Smooth muscle cell (in vitro differentiated cells): ENCODE measurements around the gene TMEM151A. TPM values are rescaled to one million over a fixed set of nuclear protein-coding genes. Genes with fewer than 3 reads are reported as not detected.

Experiments
- DNase-seq: peaks from one replicate; lab custom pipeline; 2025; ENCODE audit not compliant: unreplicated experiment; lab: John Stamatoyannopoulos, UW
- H2AFZ ChIP-seq: fragments of 200-600 bp; sonication (generic); 2 replicates; pipeline ENCODE4 v1.6.0; 2016; ENCODE audit warnings: antibody characterized with exemption, low read depth, mild to moderate bottlenecking
- H3F3A ChIP-seq: fragments of 200-600 bp; sonication (generic); 2 replicates; pipeline ENCODE4 v1.6.0; 2017; ENCODE audit warnings: antibody characterized with exemption, low read depth
- H3K27ac ChIP-seq: fragments of 200-600 bp; sonication (generic); 2 replicates; pipeline ENCODE4 v1.5.1; 2016; ENCODE audit warnings: low read depth, mild to moderate bottlenecking
- H3K27me3 ChIP-seq: fragments of 200-600 bp; sonication (generic); 2 replicates; pipeline ENCODE4 v1.6.1; 2016; ENCODE audit warnings: low read depth, mild to moderate bottlenecking
- H3K36me3 ChIP-seq: fragments of 200-600 bp; sonication (generic); 2 replicates; pipeline ENCODE4 v1.5.1; 2016; ENCODE audit warnings: low read depth
- H3K4me1 ChIP-seq: fragments of 200-600 bp; sonication (generic); 2 replicates; pipeline ENCODE4 v1.5.1; 2016; ENCODE audit warnings: low read depth
- H3K4me2 ChIP-seq: fragments of 200-600 bp; sonication (generic); 2 replicates; pipeline ENCODE4 v1.6.0; 2016; ENCODE audit warnings: mild to moderate bottlenecking
- H3K4me3 ChIP-seq: fragments of 200-600 bp; sonication (generic); 2 replicates; pipeline ENCODE4 v1.5.1; 2016; ENCODE audit warnings: mild to moderate bottlenecking
- H3K79me2 ChIP-seq: fragments of 200-600 bp; sonication (generic); 2 replicates; pipeline ENCODE4 v1.6.0; 2016; ENCODE audit warnings: low read depth, mild to moderate bottlenecking
- H3K9ac ChIP-seq: fragments of 200-600 bp; sonication (generic); 2 replicates; pipeline ENCODE4 v1.6.0; 2016; ENCODE audit warnings: low read depth
- H3K9me3 ChIP-seq: fragments of 200-600 bp; sonication (generic); replicated peaks from 2 replicates; pipeline ENCODE4 v1.5.1; 2016; ENCODE audit warnings: low read depth
- H4K20me1 ChIP-seq: fragments of 200-600 bp; sonication (generic); 2 replicates; pipeline ENCODE4 v1.6.0; 2016; ENCODE audit warnings: low read depth
- CTCF ChIP-seq: fragments of 200-600 bp; sonication (generic); IDR thresholded peaks from 2 replicates; pipeline ENCODE4 v1.5.1; 2017; ENCODE audit warnings: borderline replicate concordance, mild to moderate bottlenecking, antibody characterized with exemption; ENCODE audit not compliant: insufficient read depth, poor library complexity, severe bottlenecking
- WGBS: methylation state at CpG from one replicate; pipeline ENCODE4 v1.1.7; 2016; ENCODE audit warnings: low lambda C conversion rate; 5-methylcytosine and 5-hydroxymethylcytosine counted together
- polyA plus RNA-seq: library from polyadenylated mRNA; unstranded; fragments of >200 nt; fragmentation: Nextera tagmentation; extraction: Ambion mirVana; gene quantifications from 2 replicates; pipeline ENCODE4 v1.2.1, GENCODE V29; 2016
- total RNA-seq: library from RNA; depleted of rRNA; stranded (reverse); fragments of >200 nt; gene quantifications from 2 replicates; pipeline ENCODE4 v1.2.3, GENCODE V29; 2014

TMEM151A gene
- total and polyA plus RNA-seq, 2 experiments from 2014 or later: 0.18 to 0.64 TPM

GRCh38 chr11:66331542-66332370, 40.1 kb downstream of the TMEM151A start:
- Histone ChIP-seq H3K27me3 (no peaks in the 10 kb centered on the region), H3K4me1 (peaks cover 25% of the 10 kb centered on the region), H3F3A (peaks cover 3% of the 10 kb centered on the region), H3K4me3 (no peak overlapping the region), H3K9me3 (no peaks in the 10 kb centered on the region), H3K27ac (no peak overlapping the region), H3K36me3 (no peaks in the 10 kb centered on the region), H3K9ac (no peak overlapping the region), H3K79me2 (peaks cover 9% of the 10 kb centered on the region), H2AFZ (no peak overlapping the region), H4K20me1 (no peaks in the 10 kb centered on the region), H3K4me2 (no peak overlapping the region)
- no peak for DNase-seq
- WGBS: 98% methylated on average over 12 of the region's 12 CpGs
- TF ChIP-seq CTCF: no peak

GRCh38 chr11:66332371-66333219, 40.9 kb downstream of the TMEM151A start:
- Histone ChIP-seq H4K20me1 (peaks cover 4% of the 10 kb centered on the region), H3K4me2 (no peak overlapping the region), H2AFZ (no peak overlapping the region), H3K4me1 (peaks cover 17% of the 10 kb centered on the region), H3K27me3 (no peaks in the 10 kb centered on the region), H3K9ac (no peak overlapping the region), H3K27ac (no peak overlapping the region), H3F3A (peaks cover 7% of the 10 kb centered on the region), H3K36me3 (no peaks in the 10 kb centered on the region), H3K4me3 (no peak overlapping the region), H3K9me3 (no peaks in the 10 kb centered on the region), H3K79me2 (peaks cover 9% of the 10 kb centered on the region)
- no peak for DNase-seq
- 90% methylated on average over 18 of the region's 18 CpGs for WGBS
- TF ChIP-seq CTCF: no peak

GRCh38 chr11:66333220-66333877, 41.7 kb downstream of the TMEM151A start:
- Histone ChIP-seq H3K9ac (no peak overlapping the region), H3K79me2 (peaks cover 9% of the 10 kb centered on the region), H3K9me3 (no peaks in the 10 kb centered on the region), H3K4me1 (peaks cover 16% of the 10 kb centered on the region), H3K36me3 (no peaks in the 10 kb centered on the region), H3K4me3 (no peak overlapping the region), H2AFZ (no peak overlapping the region), H3K4me2 (no peak overlapping the region), H3F3A (peaks cover 12% of the 10 kb centered on the region), H3K27ac (no peak overlapping the region), H3K27me3 (no peaks in the 10 kb centered on the region), H4K20me1 (peaks cover 4% of the 10 kb centered on the region)
- TF ChIP-seq CTCF: no peak
- WGBS: 98% methylated on average over 19 of the region's 19 CpGs
- no peak for DNase-seq
